ENCODE data around the gene GABRR2. TPM values are rescaled to one million over a fixed set of nuclear protein-coding genes. Genes with fewer than 3 reads are reported as not detected.
A peak's percentile ranks its signal among the peaks of the same experiment; 100 is the strongest.

The GABRR2 gene
- total RNA-seq, 1 donor from 2014 or later: 0.92 TPM

- Mint-ChIP-seq H3K27ac (peak within 1 kb of the TSS; percentile 98), H3K4me1 (ENCODE audit: unreplicated experiment) (peaks cover 47% of the 10 kb centered on the region), H3K4me3 (peak within 1 kb of the TSS; percentile 97), H3K9me3 (no peaks in the 10 kb centered on the region), H3K27me3 (no peaks in the 10 kb centered on the region), H3K36me3 (peaks cover 7% of the 10 kb centered on the region)
- peak; percentile 90 for DNase-seq (ENCODE audit: extremely low spot score, unreplicated experiment)
- TF ChIP-seq CTCF (conservative IDR thresholded peaks at IDR 0.05): no peak
These were observed 37.4 kb upstream of the GABRR2 start, which contains the start of gene UBE2J1 for GRCh38 chr6:89352278-89353117. Gene UBE2J1, minus strand, starts transcription at chr6:89352722. Its CDS starts 153 bp downstream, at chr6:89352569.

- Mint-ChIP-seq H3K36me3 (peaks cover 7% of the 10 kb centered on the region), H3K4me1 (ENCODE audit: unreplicated experiment) (peaks cover 47% of the 10 kb centered on the region)
- no peak for DNase-seq (ENCODE audit: extremely low spot score, unreplicated experiment)
These were observed 36.7 kb upstream of the GABRR2 start for GRCh38 chr6:89351671-89352277.

GRCh38 chr6:89350281-89350966, 35.3 kb upstream of the GABRR2 start:
- H3K4me1 Mint-ChIP-seq (ENCODE audit: unreplicated experiment): peaks cover 54% of the 10 kb centered on the region
- peak overlapping the region; percentile 81 for H3K27ac Mint-ChIP-seq
- DNase-seq (ENCODE audit: extremely low spot score, unreplicated experiment): no peak
- no peaks in the 10 kb centered on the region for H3K9me3 Mint-ChIP-seq
- peak overlapping the region; percentile 79 for H3K4me3 Mint-ChIP-seq
- TF ChIP-seq CTCF (conservative IDR thresholded peaks at IDR 0.05): no peak
- no peaks in the 10 kb centered on the region for H3K27me3 Mint-ChIP-seq
- peaks cover 11% of the 10 kb centered on the region for H3K36me3 Mint-ChIP-seq

More at GRCh38 chr6:89351671-89352277, 36.7 kb upstream of the GABRR2 start:
- no peaks in the 10 kb centered on the region for H3K9me3 Mint-ChIP-seq
- H3K27me3 Mint-ChIP-seq: no peaks in the 10 kb centered on the region
- TF ChIP-seq CTCF (conservative IDR thresholded peaks at IDR 0.05): no peak
- peak overlapping the region; percentile 97 for H3K4me3 Mint-ChIP-seq
- H3K27ac Mint-ChIP-seq: peak overlapping the region; percentile 98

- no peaks in the 10 kb centered on the region for H3K9me3 Mint-ChIP-seq
- TF ChIP-seq CTCF (conservative IDR thresholded peaks at IDR 0.05): no peak
- H3K36me3 Mint-ChIP-seq: peaks cover 16% of the 10 kb centered on the region
- no peaks in the 10 kb centered on the region for H3K27me3 Mint-ChIP-seq
- H3K4me1 Mint-ChIP-seq (ENCODE audit: unreplicated experiment): peaks cover 48% of the 10 kb centered on the region
- H3K4me3 Mint-ChIP-seq: no peak overlapping the region
- H3K27ac Mint-ChIP-seq: peak overlapping the region; percentile 57
- no peak for DNase-seq (ENCODE audit: extremely low spot score, unreplicated experiment)
These were observed 33.3 kb upstream of the GABRR2 start for GRCh38 chr6:89348372-89348771.

GRCh38 chr6:89347825-89348224, 32.7 kb upstream of the GABRR2 start:
- Mint-ChIP-seq H3K27ac (peak overlapping the region; percentile 57), H3K36me3 (peaks cover 16% of the 10 kb centered on the region), H3K4me3 (no peak overlapping the region), H3K9me3 (no peaks in the 10 kb centered on the region), H3K27me3 (no peaks in the 10 kb centered on the region), H3K4me1 (ENCODE audit: unreplicated experiment) (peaks cover 48% of the 10 kb centered on the region)
- TF ChIP-seq CTCF (conservative IDR thresholded peaks at IDR 0.05): no peak
- no peak for DNase-seq (ENCODE audit: extremely low spot score, unreplicated experiment)
